Endothelial cell of umbilical vein (primary cell): ENCODE results near the gene VGLL3. TPM values are rescaled to one million over a fixed set of nuclear protein-coding genes. Genes with fewer than 3 reads are reported as not detected.

Experiments
- BruUV-seq: library from RNA; stranded (reverse); fragments of 400-500 nt; replicated peaks from 2 replicates; lab custom pipeline; 2021; lab: Mats Ljungman, UMichigan
- CTCF ChIA-PET: fragments of 300-600, 350-600 bp; sonication (Branson Sonifier 250); formaldehyde crosslinking; loops from one replicate; lab custom pipeline; 2021; ENCODE audit warnings: antibody characterized with exemption, inconsistent platforms; lab: Charles Lee
- POLR2A ChIA-PET: fragments of 300-600, 350-600 bp; sonication (Branson Sonifier 250); formaldehyde crosslinking; loops from one replicate; lab custom pipeline; 2021; ENCODE audit warnings: antibody characterized with exemption, inconsistent platforms; lab: Charles Lee
- DNase-seq: peaks from one replicate; pipeline ENCODE4 v3.0.0-alpha.2; 2011; ENCODE audit warnings: low read depth, low spot score
- FAIRE-seq: peaks from 2 replicates; lab custom pipeline; 2011; peaks lifted over from hg19 to GRCh38; lab: Jason Lieb, UNC
- H2AFZ ChIP-seq: 2 replicates; pipeline ENCODE4 v1.6.0; 2012; ENCODE audit warnings: low read depth, low read length, control low read depth, inconsistent platforms
- H3K27ac ChIP-seq: 2 replicates; pipeline ENCODE4 v1.5.1; 2011; ENCODE audit warnings: low read depth, mild to moderate bottlenecking, control low read depth, low read length, moderate library complexity; ENCODE audit not compliant: insufficient read depth
- H3K27me3 ChIP-seq, 2 experiments: 2 replicates each; pipeline versions ENCODE4 v1.6.0 to v1.6.1; 2011; ENCODE audit warnings: low read length in 2 of 2, mixed read lengths in 1 of 2; ENCODE audit not compliant: control insufficient read depth in 2 of 2, insufficient read depth in 2 of 2
- H3K36me3 ChIP-seq, 2 experiments: 2 replicates in 1 of 2; 3 replicates in 1 of 2; pipeline ENCODE4 v1.5.1; 2011; ENCODE audit warnings: low read length in 2 of 2, mild to moderate bottlenecking in 1 of 2, moderate library complexity in 1 of 2; ENCODE audit not compliant: control insufficient read depth in 2 of 2, insufficient read depth in 2 of 2; ENCODE audit errors: extremely low read depth in 1 of 2
- H3K4me1 ChIP-seq: 3 replicates; pipeline ENCODE4 v1.5.1; 2011; ENCODE audit warnings: mild to moderate bottlenecking, low read length; ENCODE audit not compliant: control insufficient read depth, insufficient read depth; ENCODE audit errors: extremely low read depth
- H3K4me2 ChIP-seq: 2 replicates; pipeline ENCODE4 v1.6.1; 2011; ENCODE audit warnings: low read length, control low read depth, mixed read lengths; ENCODE audit not compliant: insufficient read depth
- H3K4me3 ChIP-seq, 3 experiments: fragments of 200-600 bp in 1 of 3; sonication (generic), shearing (Covaris generic) in 1 of 3; replicated peaks in 1 of 3; 2 replicates each; pipeline ENCODE4 v1.5.1; 2011 to 2016; ENCODE audit warnings: control low read depth in 3 of 3, low read length in 3 of 3, mild to moderate bottlenecking in 2 of 3, inconsistent platforms in 1 of 3, low read depth in 1 of 3, moderate library complexity in 1 of 3; ENCODE audit not compliant: insufficient read depth in 1 of 3
- H3K79me2 ChIP-seq: 2 replicates; pipeline ENCODE4 v1.6.0; 2012; ENCODE audit warnings: low read length, inconsistent platforms; ENCODE audit not compliant: control insufficient read depth, insufficient read depth
- H3K9ac ChIP-seq: replicated peaks from 2 replicates; pipeline ENCODE3; 2011; ENCODE audit warnings: low read length, control low read depth; ENCODE audit not compliant: insufficient read depth; ENCODE audit errors: extremely low read depth
- H3K9me1 ChIP-seq: replicated peaks from 3 replicates; pipeline ENCODE4 v1.6.0; 2011; ENCODE audit warnings: mild to moderate bottlenecking, low read length; ENCODE audit not compliant: control insufficient read depth, insufficient read depth; ENCODE audit errors: extremely low read depth
- H3K9me3 ChIP-seq: replicated peaks from 2 replicates; pipeline ENCODE4 v1.5.1; 2012; ENCODE audit warnings: low read length, inconsistent platforms; ENCODE audit not compliant: control insufficient read depth, insufficient read depth
- H4K20me1 ChIP-seq: replicated peaks from 2 replicates; pipeline ENCODE3; 2011; ENCODE audit warnings: mild to moderate bottlenecking, low read length; ENCODE audit not compliant: control insufficient read depth, insufficient read depth; ENCODE audit errors: extremely low read depth
- EZH2 ChIP-seq: IDR thresholded peaks from 2 replicates; pipeline ENCODE4 v1.6.1; 2012; ENCODE audit warnings: borderline replicate concordance, low read depth, mild to moderate bottlenecking, moderate library complexity, low read length, inconsistent platforms; ENCODE audit not compliant: severe bottlenecking
- FOS ChIP-seq: IDR thresholded peaks from 2 replicates; pipeline ENCODE4 v1.6.1; 2011; ENCODE audit warnings: mild to moderate bottlenecking, low read length, moderate library complexity, borderline replicate concordance; ENCODE audit not compliant: insufficient read depth
- GATA2 ChIP-seq: IDR thresholded peaks from 2 replicates; pipeline ENCODE4 v1.7.0; 2011; ENCODE audit warnings: low read depth, mild to moderate bottlenecking, moderate library complexity, mixed read lengths, low read length; ENCODE audit not compliant: insufficient read length, insufficient read depth
- JUN ChIP-seq: IDR thresholded peaks from 2 replicates; pipeline ENCODE4 v1.6.1; 2011; ENCODE audit warnings: borderline replicate concordance, low read depth; ENCODE audit not compliant: insufficient read length, insufficient read depth
- MYC ChIP-seq: IDR thresholded peaks from one replicate; pipeline ENCODE4 v1.6.1; 2011; ENCODE audit warnings: mild to moderate bottlenecking, low read depth, low read length
- POLR2A ChIP-seq: IDR thresholded peaks from 2 replicates; pipeline ENCODE4 v1.6.1; 2012; ENCODE audit warnings: low read depth, mild to moderate bottlenecking, control low read depth, low read length
- POLR2AphosphoS5 ChIP-seq: IDR thresholded peaks from 2 replicates; pipeline ENCODE4 v1.6.1; 2012; ENCODE audit warnings: low read depth, mild to moderate bottlenecking, control low read depth, low read length, moderate library complexity; ENCODE audit not compliant: insufficient read depth
- dilution Hi-C: fragments of 300-500 bp; cut with MboI; formaldehyde crosslinking; loops from one replicate; pipeline ENCODE4 v1.15.0; 2019; ENCODE audit warnings: low sequenced_read_pairs; ENCODE audit not compliant: extremely low pct_ligation_motif_present
- intact Hi-C: fragments of 100-400 bp; cut with micrococcal nuclease; formaldehyde crosslinking; loops from one replicate; pipeline ENCODE4 v1.10.0; 2022
- polyA plus RNA-seq, 4 experiments: library from polyadenylated mRNA; depleted of rRNA in 3 of 4; stranded (reverse) in 3 of 4; unstranded in 1 of 4; fragments of >200 nt; gene quantifications; 2 replicates each; pipeline versions ENCODE4 v1.2.1 to v1.2.3, GENCODE V29; 2011 to 2012; ENCODE audit warnings: missing spikeins in 1 of 4
- total RNA-seq: library from RNA; stranded (reverse); gene quantifications from 2 replicates; pipeline ENCODE4 v1.2.3, GENCODE V29; 2021
- TF ChIP-seq, protein P1 (sequence below): IDR thresholded peaks from 2 replicates; pipeline ENCODE4 v1.6.1; 2011; ENCODE audit not compliant: insufficient read depth, insufficient read length
- TF ChIP-seq, protein P2 (sequence below), 2 donors: IDR thresholded peaks; 1 replicate in 1 of 2; 2 replicates in 1 of 2; pipeline ENCODE4 v1.5.1; 2011; ENCODE audit warnings: low read length in 2 of 2, mild to moderate bottlenecking in 2 of 2, moderate library complexity in 2 of 2, control low read depth in 1 of 2, inconsistent platforms in 1 of 2, low read depth in 1 of 2; ENCODE audit not compliant: insufficient read depth in 1 of 2; ENCODE audit errors: extremely low read depth in 1 of 2

Gene VGLL3
- total and polyA plus RNA-seq, 2 donors (not counting 3 experiments of a cell fraction or from before 2014, with no cell fraction given): 4.2 to 12.0 TPM

GRCh38 chr3:86996261-86996955, 5.5 kb upstream of the VGLL3 start:
- no peak for DNase-seq
- ChIA-PET POLR2A (no interaction called here), CTCF (no interaction called here)
- no peak overlapping the region for H3K4me2 ChIP-seq
- H3K27ac ChIP-seq: peak overlapping the region; percentile 42
- no peaks in the 10 kb centered on the region for H4K20me1 ChIP-seq
- intact Hi-C loops: no loop called here
- TF ChIP-seq, protein P1, sequence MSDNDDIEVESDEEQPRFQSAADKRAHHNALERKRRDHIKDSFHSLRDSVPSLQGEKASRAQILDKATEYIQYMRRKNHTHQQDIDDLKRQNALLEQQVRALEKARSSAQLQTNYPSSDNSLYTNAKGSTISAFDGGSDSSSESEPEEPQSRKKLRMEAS: no peak
- TF ChIP-seq MYC (no peak), POLR2AphosphoS5 (no peak), JUN (no peak), GATA2 (no peak), FOS (no peak), EZH2 (no peak), POLR2A (no peak)
- TF ChIP-seq, protein P2, sequence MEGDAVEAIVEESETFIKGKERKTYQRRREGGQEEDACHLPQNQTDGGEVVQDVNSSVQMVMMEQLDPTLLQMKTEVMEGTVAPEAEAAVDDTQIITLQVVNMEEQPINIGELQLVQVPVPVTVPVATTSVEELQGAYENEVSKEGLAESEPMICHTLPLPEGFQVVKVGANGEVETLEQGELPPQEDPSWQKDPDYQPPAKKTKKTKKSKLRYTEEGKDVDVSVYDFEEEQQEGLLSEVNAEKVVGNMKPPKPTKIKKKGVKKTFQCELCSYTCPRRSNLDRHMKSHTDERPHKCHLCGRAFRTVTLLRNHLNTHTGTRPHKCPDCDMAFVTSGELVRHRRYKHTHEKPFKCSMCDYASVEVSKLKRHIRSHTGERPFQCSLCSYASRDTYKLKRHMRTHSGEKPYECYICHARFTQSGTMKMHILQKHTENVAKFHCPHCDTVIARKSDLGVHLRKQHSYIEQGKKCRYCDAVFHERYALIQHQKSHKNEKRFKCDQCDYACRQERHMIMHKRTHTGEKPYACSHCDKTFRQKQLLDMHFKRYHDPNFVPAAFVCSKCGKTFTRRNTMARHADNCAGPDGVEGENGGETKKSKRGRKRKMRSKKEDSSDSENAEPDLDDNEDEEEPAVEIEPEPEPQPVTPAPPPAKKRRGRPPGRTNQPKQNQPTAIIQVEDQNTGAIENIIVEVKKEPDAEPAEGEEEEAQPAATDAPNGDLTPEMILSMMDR (IDR thresholded peaks at IDR 0.05; ENCODE audit: extremely low read depth in 1 of 2, insufficient read depth in 1 of 2, low read depth in 1 of 2, low read length in 2 of 2): no peak
- no peak overlapping the region for H3K4me3 ChIP-seq
- no peak for FAIRE-seq
- BruUV-seq: no TSS peak
- no peak overlapping the region for H2AFZ ChIP-seq
- dilution Hi-C loops: no loop called here
- no peaks in the 10 kb centered on the region for H3K79me2 ChIP-seq
- H3K27me3 ChIP-seq: no peaks in the 10 kb centered on the region
- H3K9ac ChIP-seq: no peak overlapping the region
- H3K9me1 ChIP-seq: no peaks in the 10 kb centered on the region
- no peaks in the 10 kb centered on the region for H3K36me3 ChIP-seq
- no peaks in the 10 kb centered on the region for H3K9me3 ChIP-seq
- peaks cover 13% of the 10 kb centered on the region for H3K4me1 ChIP-seq
